T47D (cell line): Measurements from ENCODE around the gene RPP25.

Experiments used
- DNase-seq, 2 experiments: peaks; one replicate each; pipeline versions ENCODE4 v3.0.0 to v3.0.0-alpha.2; 2011 to 2012; ENCODE audit warnings: low read depth in 1 of 2, low spot score in 1 of 2
- JUND ChIP-seq: IDR thresholded peaks from 2 replicates; pipeline ENCODE4 v1.6.1; 2012; ENCODE audit warnings: low read depth
- in situ Hi-C: cut with HindIII; loops from 2 replicates; pipeline ENCODE4 v1.10.0; 2016; ENCODE audit warnings: low sequenced_read_pairs, low pct_unique_long_range_greater_than_20kb

Gene RPP25, protein sequence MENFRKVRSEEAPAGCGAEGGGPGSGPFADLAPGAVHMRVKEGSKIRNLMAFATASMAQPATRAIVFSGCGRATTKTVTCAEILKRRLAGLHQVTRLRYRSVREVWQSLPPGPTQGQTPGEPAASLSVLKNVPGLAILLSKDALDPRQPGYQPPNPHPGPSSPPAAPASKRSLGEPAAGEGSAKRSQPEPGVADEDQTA

GRCh38 chr15:74956648-74957475, at the start of gene RPP25:
Gene RPP25 (minus strand): TSS chr15:74956772. CDS start chr15:74956583, 189 bp downstream.
- TF ChIP-seq JUND = no peak
- in situ Hi-C loops = no loop called here
- DNase-seq = peak; percentile 75 to 83

DNA sequence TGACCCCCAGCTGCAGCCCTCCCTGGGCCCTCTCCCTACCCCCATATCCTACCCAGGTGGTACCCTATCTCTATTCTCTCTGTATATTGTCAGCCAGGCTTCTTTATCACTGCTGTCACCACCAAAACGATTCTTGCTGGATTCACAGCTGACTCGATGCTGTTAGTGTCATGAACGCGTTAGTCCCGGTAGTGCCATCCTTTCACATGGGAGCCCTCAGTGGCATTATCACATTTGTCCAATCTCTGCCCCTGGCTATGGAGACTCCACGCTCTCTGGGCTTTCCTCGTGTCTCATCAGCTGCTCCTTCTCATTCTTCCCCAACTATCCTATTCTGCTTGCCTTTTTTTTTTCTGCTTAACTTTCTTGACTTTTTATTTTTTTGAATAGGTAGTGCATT, 45.8 kb upstream of the RPP25 start:
- TF ChIP-seq JUND = no peak
- in situ Hi-C loops = no loop called here
- DNase-seq = no peak

DNA sequence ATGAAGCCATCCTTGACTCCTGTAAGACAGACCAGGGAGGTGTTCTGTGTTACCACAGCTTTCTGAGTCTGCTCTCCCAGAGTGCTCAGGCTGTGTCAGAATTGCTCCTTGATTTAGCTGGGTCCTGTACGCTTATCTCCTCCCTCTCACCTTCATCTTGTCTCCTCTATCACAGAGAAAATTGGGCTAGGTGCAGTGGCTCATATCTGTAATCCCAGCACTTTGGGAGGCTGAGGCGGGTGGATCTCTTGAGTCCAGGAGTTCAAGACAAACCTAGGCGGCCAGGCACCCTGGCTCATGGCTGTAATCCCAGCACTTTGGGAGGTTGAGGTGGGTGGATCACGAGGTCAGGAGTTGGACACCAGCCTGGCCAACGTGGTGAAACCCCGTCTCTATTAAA, 44.7 kb upstream of the RPP25 start:
- in situ Hi-C loops = no loop called here
- TF ChIP-seq JUND = no peak
- no peak for DNase-seq

DNA sequence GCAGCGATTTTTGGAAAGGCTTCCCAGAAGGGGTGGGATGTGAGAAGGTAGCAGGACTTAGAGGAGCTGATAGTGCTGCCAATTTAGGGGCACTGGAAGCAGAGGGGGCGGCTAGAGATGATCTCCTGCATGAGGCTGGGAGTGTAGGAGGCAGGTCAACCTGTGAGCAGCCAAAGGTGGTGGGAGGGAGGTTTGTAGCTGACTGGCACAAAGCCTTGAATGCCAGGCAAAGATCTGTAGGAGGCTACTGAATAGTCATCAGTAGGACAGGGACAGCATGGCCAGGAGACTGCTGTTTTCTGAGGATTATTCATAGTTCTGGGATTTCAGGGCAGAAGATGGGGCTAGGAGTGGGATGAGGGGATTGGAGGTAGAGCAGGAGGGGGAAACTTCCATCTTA, 41.0 kb upstream of the RPP25 start:
- no peak for TF ChIP-seq JUND
- DNase-seq = no peak
- in situ Hi-C loops = no loop called here

GRCh38 chr15:74997141-74997540, 40.6 kb upstream of the RPP25 start:
- TF ChIP-seq JUND = no peak
- in situ Hi-C loops = no loop called here
- peak in 1 of 2 experiments; percentile 16 for DNase-seq

DNA sequence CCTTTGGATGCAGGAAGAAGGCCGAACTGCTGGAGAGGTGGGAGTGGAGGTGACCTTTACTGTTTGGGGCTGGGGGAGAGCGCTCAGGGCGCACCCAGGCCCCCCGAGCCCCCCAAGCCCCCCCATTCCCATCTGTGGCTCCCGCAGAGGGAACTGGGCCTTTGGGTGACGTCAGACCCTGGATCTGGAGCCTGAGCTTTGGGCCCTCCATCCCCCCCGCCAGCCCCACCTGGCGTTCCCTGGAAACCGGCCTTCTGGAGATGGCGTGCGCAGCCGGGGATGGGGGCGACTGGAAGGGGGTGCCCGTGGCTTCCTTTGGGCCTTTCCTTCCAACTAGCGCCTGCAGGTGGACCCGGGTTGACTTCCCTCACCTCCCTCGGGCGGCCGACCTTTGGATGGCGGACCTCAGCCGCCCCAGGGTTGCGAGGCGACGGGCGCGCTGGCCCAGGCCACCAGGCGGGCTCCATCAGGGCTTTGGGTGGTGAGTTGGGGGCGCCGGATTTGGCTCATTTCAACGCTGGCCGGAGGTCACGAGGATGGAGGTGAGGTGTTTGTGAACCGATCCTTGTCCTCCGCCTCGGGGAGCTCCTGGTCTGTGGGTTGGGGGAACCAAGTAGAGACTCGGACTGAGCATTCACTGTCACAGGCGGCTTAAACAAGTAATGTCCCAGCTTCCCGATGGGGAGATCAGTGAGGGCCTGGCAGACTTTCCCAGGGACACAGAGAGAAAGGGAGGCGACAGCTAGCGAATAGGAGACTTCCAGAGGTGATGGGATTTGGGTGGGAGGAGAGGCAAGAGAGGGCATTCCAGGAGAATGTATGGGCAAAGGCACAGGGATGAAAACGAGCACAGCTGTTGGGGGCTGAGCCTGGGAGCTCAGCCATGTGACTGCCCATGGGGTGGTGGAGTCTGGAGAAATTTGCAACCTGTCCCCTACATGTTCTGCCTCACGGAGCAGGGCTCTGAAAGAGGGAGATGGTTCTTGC, 39.5 kb upstream of the RPP25 start:
- no peak for TF ChIP-seq JUND
- no peak for DNase-seq
- in situ Hi-C loops = no loop called here

GRCh38 chr15:74995182-74995778, 38.7 kb upstream of the RPP25 start, which contains the start of gene SCAMP5:
Gene SCAMP5 (plus strand): TSS chr15:74995563. CDS start chr15:75011840, 16,277 bp downstream.
- in situ Hi-C loops = no loop called here
- DNase-seq = peak; percentile 97
- no peak for TF ChIP-seq JUND

DNA sequence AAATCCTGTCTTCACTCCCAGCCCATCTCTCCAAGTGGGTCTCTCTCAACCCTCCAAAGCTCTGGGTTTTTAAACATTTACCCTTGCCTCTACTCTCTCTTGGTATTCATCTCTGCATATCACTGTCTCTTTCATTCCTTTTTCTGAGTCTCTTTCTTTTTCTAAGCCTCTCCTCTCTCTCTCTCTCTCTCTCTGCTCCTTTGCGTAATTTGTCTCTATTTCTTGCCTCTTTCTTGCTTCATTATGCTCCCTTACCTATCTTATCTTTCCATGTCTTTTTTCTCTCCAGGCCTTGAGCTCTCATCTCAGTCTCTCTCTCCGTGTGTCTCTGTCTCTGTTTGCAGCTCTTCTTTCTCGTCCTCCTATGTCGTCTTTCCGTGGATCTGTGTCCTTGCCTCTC, 38.1 kb upstream of the RPP25 start:
- DNase-seq = no peak
- no peak for TF ChIP-seq JUND
- in situ Hi-C loops = no loop called here

DNA sequence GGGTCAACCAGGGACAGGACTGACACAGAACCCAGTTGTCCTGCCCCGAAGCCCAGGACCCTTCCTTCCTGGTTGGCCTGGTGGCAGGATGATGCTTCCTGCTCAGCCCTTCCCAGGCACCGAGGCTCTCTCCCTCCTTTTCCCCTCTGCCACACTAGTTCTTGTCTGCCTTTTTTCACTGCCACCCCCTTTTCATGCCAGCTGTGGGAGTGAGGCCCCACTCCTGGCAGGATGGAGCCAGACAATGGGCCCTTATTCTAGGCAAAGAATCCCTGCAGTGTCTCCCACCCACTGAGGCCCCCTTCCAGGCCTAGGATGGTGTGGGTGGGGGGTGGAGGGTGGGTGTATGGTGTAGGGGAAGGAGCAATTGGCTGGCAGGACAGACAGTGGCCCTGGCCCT, 37.7 kb upstream of the RPP25 start:
- DNase-seq = no peak
- in situ Hi-C loops = no loop called here
- no peak for TF ChIP-seq JUND

DNA sequence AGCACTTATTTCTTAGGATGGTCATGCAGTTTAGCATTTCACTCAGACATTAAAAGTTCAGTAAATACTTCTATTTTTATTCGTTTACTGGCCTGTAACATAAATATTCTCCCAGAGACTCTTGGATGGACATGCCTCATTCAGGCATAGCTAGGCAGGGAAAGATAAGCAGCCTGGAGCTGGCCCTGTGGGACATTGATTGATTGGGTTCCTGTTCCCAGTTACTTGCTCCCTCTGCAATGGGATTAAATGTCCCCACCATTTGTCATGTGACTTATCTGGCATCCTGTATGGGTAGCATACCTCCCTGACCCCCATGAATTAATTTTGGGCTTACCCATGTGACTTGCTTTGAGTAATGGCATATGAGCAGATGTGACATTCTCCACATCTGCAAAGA, 36.0 kb upstream of the RPP25 start:
- DNase-seq = no peak
- TF ChIP-seq JUND = no peak
- in situ Hi-C loops = no loop called here

GRCh38 chr15:74989527-74989926, 33.0 kb upstream of the RPP25 start:
- in situ Hi-C loops = no loop called here
- no peak for TF ChIP-seq JUND
- no peak for DNase-seq
